HG02759 (cell line): ENCODE measurements around the gene DCHS2.

ENCODE experiments used
- ATAC-seq: cut with Tn5 transposase; IDR thresholded peaks from one replicate; pipeline ENCODE4 v1.9.1; 2021; ENCODE audit warnings: mild to moderate bottlenecking, moderate library complexity; ENCODE audit not compliant: unreplicated experiment

The DCHS2 gene

GRCh38 chr4:154452798-154453346 lies 38.7 kb downstream of the DCHS2 start:
- no peak for ATAC-seq

DNA sequence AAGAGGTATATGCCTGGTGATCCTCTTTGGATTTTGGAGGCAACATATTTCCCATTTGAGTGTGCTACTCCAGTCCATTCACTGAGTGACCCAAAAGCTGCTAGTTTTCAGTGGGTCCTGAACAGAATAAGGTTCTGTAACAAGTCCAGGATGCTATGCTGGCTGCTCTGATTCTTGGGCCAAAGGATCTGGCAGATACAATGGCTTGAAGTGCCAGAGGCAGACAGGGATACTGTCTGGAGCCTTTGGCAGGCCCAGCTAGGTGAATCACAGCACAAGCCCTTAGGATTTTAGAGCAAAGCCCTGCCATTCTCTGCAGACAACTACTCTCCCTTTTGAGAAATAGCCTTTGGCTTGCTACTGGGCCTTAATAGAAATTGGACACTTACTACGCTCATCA lies 40.6 kb downstream of the DCHS2 start:
- no peak for ATAC-seq

DNA sequence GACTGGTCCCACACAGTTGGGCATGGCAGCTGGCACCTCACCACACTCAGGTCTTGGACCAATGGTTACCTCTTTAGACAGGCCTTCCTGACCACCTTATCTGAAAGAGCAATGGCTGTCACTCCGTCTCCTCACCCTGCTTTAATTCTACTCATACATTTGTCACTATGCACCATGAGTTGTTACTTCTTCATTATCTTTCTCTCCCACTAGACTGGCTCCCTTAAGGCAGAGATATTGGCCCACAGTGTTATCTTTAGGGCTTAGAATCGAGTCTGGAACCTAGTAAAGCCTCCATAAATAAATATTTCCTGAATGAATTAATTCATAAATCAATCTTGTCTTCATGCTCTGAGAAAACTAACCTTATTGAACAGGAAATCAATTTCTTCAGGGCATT lies 46.6 kb downstream of the DCHS2 start:
- ATAC-seq, result no peak

DNA sequence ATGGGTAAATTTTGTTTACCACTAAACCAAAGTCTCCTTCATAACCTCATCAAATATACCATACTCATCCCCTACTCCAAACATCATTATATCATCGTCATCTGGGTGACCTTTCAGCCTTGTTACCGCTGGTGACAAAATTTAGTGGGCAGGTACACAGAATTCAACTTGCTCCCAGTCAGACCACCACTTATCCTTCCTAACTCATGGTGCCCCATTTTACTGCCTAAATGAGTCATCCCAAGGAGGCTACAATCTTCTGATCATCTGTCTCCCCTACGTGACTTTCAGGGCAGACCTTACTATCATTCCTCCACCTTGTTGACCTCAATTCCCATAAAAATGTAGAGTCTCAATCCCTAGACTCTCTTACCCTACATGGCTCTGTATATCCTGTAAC lies 49.6 kb downstream of the DCHS2 start:
- no peak for ATAC-seq

DNA sequence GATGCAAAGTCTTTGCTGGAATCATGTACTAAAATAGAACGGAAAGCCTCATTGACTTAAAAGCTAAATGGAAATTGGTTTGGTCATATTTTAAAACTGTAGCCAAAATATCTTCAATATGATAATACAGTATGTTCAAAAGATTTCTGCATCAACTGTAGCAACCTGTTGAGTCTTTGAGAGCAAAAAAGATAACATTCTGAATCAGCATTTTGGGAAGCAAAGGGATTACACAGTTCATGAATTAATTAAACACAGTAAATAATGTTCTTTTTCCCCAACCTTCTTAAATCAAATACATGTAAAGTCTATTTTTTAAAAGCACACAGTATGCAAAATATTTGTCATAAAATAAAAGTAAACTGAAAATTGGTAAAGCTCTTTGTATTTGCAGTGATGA lies 50.5 kb downstream of the DCHS2 start:
- no peak for ATAC-seq

DNA sequence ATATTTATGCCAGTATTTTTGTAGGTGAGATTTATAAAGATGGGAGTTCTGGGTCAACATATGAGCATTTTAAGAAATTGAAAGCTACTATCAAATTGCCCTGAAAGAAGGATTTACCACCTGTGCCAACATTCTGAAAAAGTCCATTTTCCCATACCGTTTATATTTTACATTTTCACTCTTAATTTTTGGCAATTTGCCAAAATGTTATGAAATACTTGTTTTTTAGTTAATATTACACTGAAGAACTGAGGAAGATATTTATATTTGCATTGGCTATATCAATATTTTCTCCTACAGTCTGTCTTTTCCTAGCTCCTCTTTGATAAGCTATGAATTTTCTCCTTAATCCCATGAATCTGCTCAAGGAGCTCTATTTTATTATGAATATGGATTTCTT lies 52.4 kb downstream of the DCHS2 start:
- ATAC-seq, result no peak

DNA sequence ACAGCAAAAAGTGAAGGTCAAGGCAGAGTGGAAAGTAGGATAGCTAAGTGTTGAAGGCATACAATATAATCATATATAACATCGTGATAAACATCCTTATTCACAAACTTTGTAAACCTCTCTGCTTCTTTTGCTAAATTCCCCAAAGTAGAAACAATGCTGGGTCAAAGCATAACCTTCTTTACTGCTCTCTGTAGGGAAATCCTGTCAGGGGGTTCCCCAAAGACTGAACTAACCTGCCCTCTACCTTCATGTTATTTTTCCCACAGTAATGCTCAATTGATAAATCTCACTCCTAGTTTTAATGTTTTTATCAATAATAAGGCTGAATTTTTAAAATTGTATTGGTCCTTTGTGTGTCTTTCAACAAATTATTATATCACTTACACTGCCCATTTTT lies 55.7 kb downstream of the DCHS2 start:
- ATAC-seq, result peak; percentile 62

DNA sequence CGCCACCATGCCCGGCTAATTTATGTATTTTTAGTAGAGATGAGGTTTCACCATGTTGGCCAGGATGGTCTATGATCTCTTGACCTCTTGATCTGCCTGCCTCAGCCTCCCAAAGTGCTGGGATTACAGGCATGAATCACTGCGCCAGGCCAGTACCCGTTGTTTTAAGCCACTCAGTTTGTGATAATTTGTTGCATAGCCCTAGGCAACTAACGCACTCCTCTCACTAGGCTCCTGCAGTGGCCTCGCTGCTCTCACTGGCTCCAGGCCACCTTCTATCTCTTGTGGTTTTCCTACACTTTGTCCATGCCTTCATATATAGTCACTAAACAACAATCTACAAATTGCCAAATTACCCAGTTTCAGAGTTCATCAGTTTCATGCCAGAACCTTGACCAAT lies 58.1 kb downstream of the DCHS2 start:
- no peak for ATAC-seq

GRCh38 chr4:154429176-154429575 lies 62.4 kb downstream of the DCHS2 start:
- no peak for ATAC-seq

GRCh38 chr4:154427149-154427548 lies 64.5 kb downstream of the DCHS2 start:
- no peak for ATAC-seq

GRCh38 chr4:154425514-154425913 lies 66.1 kb downstream of the DCHS2 start:
- ATAC-seq, result no peak

GRCh38 chr4:154424810-154425484 lies 66.7 kb downstream of the DCHS2 start:
- no peak for ATAC-seq

DNA sequence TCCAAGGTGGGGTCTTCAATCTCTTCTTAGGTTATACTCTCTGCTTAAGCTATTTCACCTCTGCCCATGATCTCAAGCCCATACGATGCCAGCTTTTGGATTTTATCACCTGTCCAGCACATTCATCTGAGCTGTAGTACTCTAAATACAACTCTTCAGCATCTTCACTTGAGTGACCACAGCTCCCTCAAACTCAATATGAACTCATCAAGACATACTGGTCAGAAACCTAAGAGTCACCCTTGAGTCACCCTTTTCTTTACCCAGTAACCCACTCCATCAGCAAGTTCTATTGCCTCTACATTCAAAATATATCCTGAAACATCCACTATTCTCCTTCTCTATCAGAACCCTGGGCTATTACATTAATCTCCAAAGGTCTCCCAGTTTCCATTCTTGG lies 69.4 kb downstream of the DCHS2 start:
- ATAC-seq, result peak; percentile 53

- ATAC-seq, result peak; percentile 46
Measured at GRCh38 chr4:154421618-154422017, 70.0 kb downstream of the DCHS2 start.

- ATAC-seq, result no peak
Measured at GRCh38 chr4:154417373-154417673, 74.3 kb downstream of the DCHS2 start.

DNA sequence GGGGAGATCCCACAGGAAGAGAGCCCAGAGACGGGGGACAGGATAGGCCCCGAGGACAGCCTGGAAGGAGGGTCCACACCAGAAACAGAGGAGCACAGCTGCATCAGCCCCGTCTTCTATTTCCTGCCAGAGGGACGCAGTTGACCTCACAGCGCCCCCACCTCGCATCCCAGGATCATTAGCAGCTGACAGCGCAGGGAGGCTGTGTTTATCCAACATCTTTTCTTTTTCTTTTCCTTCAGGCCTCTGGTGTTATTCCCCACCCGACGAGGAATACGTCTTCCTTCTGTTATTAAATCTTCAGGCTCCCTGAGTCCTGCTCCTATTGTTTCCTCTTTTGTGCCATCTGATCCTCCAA lies 75.4 kb downstream of the DCHS2 start:
- ATAC-seq, result peak; percentile 38

DNA sequence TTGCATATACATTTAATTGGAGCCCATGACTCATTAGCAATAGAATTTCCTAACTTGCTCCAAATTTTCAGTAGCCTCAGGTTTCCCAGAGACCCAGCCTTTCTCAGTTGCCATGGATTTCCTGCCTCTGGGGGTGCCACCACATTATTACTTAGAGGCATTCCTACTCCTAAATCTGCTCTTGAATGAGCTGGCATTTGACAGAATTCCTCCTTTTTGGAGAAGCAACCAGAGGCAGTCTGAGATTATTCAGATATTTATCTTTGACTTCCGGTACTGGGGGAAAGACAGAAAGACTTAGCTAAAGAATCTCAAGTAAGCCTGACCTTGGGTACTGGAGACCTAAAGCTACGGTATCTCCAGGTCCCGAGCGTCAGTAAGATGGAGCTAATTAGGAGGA lies 76.3 kb downstream of the DCHS2 start:
- no peak for ATAC-seq

- ATAC-seq, result no peak
Measured at GRCh38 chr4:154414796-154415195, 76.8 kb downstream of the DCHS2 start.

GRCh38 chr4:154414371-154414770 lies 77.2 kb downstream of the DCHS2 start:
- ATAC-seq, result no peak

DNA sequence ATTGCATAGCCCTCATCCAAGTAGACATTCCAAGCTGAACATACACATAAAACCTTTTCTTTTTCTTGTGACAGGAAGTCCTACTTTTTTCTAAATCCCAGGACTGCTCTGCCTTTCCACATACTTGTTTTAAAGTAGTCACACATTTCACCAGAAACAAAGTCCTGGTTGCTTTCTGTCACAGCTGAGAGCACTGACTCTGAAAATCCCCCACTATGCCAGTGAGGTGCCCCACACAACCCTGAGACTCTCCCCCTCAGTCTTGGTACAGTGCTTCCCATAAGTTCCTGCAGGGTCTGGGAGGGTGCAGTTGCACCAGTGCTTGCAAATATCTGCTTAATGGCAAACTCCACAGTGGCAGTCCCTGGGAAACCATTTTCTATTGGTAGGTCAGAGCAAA lies 84.2 kb downstream of the DCHS2 start:
- ATAC-seq, result no peak

- peak; percentile 97 for ATAC-seq
Measured at GRCh38 chr4:154406018-154406795, 85.4 kb downstream of the DCHS2 start.

DNA sequence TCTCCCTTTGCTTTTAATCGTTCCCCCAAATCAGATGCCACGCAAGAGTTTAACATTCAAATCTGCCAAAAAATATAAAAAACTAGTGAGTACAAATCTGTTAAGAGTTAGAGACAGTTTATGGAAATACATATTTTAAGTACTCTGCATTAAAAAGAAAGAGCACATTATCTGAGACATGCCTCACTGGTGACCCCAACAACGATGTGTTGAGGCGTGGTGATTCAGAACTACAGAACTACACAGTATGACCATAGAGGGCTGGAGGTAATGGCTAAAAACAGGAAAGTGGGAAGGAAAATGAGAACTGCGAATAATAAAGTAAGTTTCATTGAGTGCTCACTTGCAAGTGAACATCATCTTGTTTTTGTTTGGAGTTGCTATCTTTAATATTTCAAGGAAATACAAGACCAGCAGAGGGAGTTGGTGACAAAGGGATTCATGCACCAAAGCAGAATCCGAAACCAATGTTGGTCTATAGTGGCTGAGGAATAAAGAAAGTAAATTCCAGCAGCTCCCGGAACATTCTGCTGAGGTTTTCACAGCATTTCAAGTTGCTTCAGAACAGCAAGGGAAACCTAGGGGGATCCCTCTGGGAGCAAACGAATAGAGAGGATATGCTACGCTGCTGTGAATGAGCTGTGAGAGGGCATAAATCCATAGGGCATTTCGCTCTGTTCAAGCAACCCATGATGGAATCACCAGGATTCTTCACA lies 92.2 kb downstream of the DCHS2 start:
- ATAC-seq, result no peak
